ENCODE measurements around the gene TCF4. TPM values are rescaled to one million over a fixed set of nuclear protein-coding genes. Genes with fewer than 3 reads are reported as not detected.

TCF4 gene
- total RNA-seq, 2 donors from 2014 or later, result 57.7 to 66.3 TPM

GRCh38 chr18:55268628-55269275 is 319.2 kb downstream of the TCF4 start:
- Histone ChIP-seq H3K4me3 (no peak overlapping the region), H3K9me3 (no peaks in the 10 kb centered on the region), H3K36me3 (peaks cover 16% of the 10 kb centered on the region), H3K27ac (no peak overlapping the region), H3K4me1 (peaks cover 0 to 40% of the 10 kb centered on the region in 2 donors), H3K27me3 (no peaks in the 10 kb centered on the region)
- no peak for DNase-seq (ENCODE audit: low spot score)
- no peak for TF ChIP-seq CTCF (IDR thresholded peaks at IDR 0.05)

GRCh38 chr18:55268151-55268601 is 319.8 kb downstream of the TCF4 start:
- H3K27ac ChIP-seq, result no peak overlapping the region

DNA sequence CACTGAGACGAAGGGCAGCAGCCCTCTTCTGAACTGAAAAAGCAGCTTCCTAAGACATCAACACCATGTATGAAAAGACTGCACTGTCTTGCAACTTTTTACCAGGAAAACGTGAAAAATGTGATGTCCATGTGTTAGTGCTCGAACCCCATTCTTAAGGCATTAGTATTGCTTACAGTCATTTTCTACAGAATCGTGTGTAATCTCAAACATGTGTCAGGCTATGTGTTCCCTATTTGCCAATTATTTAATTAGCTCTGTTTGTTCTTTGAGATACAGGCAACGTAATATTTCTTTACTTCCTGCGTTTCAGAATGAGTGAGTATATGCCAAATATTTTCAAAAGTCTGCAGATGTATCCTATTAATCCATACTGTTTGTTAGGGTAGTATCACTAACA is 321.0 kb downstream of the TCF4 start:
- Histone ChIP-seq H3K27me3 (no peaks in the 10 kb centered on the region), H3K4me1 (peaks cover 0 to 41% of the 10 kb centered on the region in 2 donors), H3K36me3 (peaks cover 15% of the 10 kb centered on the region), H3K9me3 (no peaks in the 10 kb centered on the region), H3K4me3 (no peak overlapping the region), H3K27ac (no peak overlapping the region)
- no peak for TF ChIP-seq CTCF (IDR thresholded peaks at IDR 0.05)
- no peak for DNase-seq (ENCODE audit: low spot score)

More at GRCh38 chr18:55268151-55268601, 319.8 kb downstream of the TCF4 start:
- no peak for DNase-seq (ENCODE audit: low spot score)
- Histone ChIP-seq H3K9me3 (no peaks in the 10 kb centered on the region), H3K36me3 (peaks cover 15% of the 10 kb centered on the region), H3K4me3 (no peak overlapping the region), H3K27me3 (no peaks in the 10 kb centered on the region), H3K4me1 (peaks cover 0 to 41% of the 10 kb centered on the region in 2 donors)
- no peak for TF ChIP-seq CTCF (IDR thresholded peaks at IDR 0.05)

GRCh38 chr18:55265984-55266383 is 322.0 kb downstream of the TCF4 start:
- H3K36me3 ChIP-seq, result peaks cover 17% of the 10 kb centered on the region
- no peak for TF ChIP-seq CTCF (IDR thresholded peaks at IDR 0.05)
- no peak overlapping the region for H3K4me3 ChIP-seq
- no peaks in the 10 kb centered on the region for H3K27me3 ChIP-seq
- no peaks in the 10 kb centered on the region for H3K9me3 ChIP-seq
- H3K27ac ChIP-seq, result no peak overlapping the region
- no peak for DNase-seq (ENCODE audit: low spot score)
- peaks cover 0 to 41% of the 10 kb centered on the region in 2 donors for H3K4me1 ChIP-seq

GRCh38 chr18:55265130-55265675 is 322.8 kb downstream of the TCF4 start:
- H3K9me3 ChIP-seq, result no peaks in the 10 kb centered on the region
- peaks cover 0 to 41% of the 10 kb centered on the region in 2 donors for H3K4me1 ChIP-seq
- peak overlapping the region in 1 of 2 donors; percentile 18 for H3K27ac ChIP-seq
- no peak overlapping the region for H3K4me3 ChIP-seq
- no peak for DNase-seq (ENCODE audit: low spot score)
- H3K27me3 ChIP-seq, result no peaks in the 10 kb centered on the region
- no peak for TF ChIP-seq CTCF (IDR thresholded peaks at IDR 0.05)
- H3K36me3 ChIP-seq, result peaks cover 24% of the 10 kb centered on the region

Measured in right atrium auricular region (tissue), 2 donors.